GM12891 (cell line): ENCODE measurements around the gene KIAA1755.

Source experiments
- PAX5 ChIP-seq: IDR thresholded peaks from 2 replicates; pipeline ENCODE4 v1.6.1; 2011; ENCODE audit warnings: low read length, moderate library complexity, mild to moderate bottlenecking; ENCODE audit not compliant: insufficient read depth, severe bottlenecking
- POLR2A ChIP-seq: IDR thresholded peaks from 2 replicates; pipeline ENCODE4 v1.6.1; 2011; ENCODE audit warnings: low read depth, low read length, control low read depth
- POLR2AphosphoS5 ChIP-seq: IDR thresholded peaks from 2 replicates; pipeline ENCODE4 v1.6.1; 2011; ENCODE audit warnings: low read depth, low read length, control low read depth
- SPI1 ChIP-seq: IDR thresholded peaks from 2 replicates; pipeline ENCODE4 v1.6.1; 2011; ENCODE audit warnings: low read depth, low read length, control low read depth
- TAF1 ChIP-seq: IDR thresholded peaks from 2 replicates; pipeline ENCODE4 v1.6.1; 2011; ENCODE audit warnings: low read depth, low read length, control low read depth

DNA sequence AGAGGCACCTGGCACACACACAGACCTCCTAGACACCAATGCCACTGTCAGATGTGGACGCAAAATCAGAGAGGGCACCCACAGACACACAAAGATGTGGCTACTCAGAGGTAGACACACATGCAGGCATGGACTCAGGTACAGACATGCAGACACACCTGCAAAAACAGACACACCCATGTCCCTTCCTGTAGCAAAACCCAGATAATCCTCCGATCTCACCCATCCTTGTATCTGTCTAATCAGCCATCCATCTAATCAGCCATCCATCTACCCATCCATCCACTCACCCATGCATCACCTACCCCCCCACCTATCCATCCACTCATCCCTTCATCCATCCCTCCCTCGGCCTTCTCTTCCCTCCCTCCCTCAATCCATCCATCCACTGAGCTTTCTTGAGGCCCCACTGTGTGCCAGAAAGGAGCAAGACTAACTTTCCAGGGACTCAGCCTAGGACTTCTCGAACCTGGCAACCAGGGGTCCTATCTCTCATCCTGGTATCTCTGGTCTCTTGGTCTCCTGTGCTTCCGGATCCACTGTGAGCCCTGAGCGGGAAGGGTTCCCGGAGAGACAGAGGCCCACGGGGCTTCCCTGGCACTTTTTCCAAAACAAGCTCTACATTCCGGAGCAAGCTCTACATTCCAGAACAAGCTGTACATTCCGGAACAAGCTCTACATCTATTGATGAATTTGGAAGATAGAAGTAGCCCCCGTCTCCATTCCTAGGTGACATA, 94.4 kb downstream of the KIAA1755 start:
- no peak for TF ChIP-seq POLR2AphosphoS5
- TF ChIP-seq POLR2A = no peak
- TF ChIP-seq TAF1 = no peak
- no peak for TF ChIP-seq SPI1
- no peak for TF ChIP-seq PAX5
